Activated CD4-positive, alpha-beta T cell treated with anti-CD3 and anti-CD28 coated beads, Interleukin-2, amount 50 U/mL, for 16 hours (primary cell): ENCODE data around the gene DPP3.
A peak's percentile ranks its signal among the peaks of the same experiment; 100 is the strongest.
"Not testable (repeated sequence)": the region's sequence is repeated elsewhere in the genome, so short reads cannot be mapped to it uniquely, and the experiment has no call there.

Experiments used
- DNase-seq: peaks from one replicate; pipeline ENCODE4 v3.0.0-alpha.2; 2020

DPP3 gene, protein sequence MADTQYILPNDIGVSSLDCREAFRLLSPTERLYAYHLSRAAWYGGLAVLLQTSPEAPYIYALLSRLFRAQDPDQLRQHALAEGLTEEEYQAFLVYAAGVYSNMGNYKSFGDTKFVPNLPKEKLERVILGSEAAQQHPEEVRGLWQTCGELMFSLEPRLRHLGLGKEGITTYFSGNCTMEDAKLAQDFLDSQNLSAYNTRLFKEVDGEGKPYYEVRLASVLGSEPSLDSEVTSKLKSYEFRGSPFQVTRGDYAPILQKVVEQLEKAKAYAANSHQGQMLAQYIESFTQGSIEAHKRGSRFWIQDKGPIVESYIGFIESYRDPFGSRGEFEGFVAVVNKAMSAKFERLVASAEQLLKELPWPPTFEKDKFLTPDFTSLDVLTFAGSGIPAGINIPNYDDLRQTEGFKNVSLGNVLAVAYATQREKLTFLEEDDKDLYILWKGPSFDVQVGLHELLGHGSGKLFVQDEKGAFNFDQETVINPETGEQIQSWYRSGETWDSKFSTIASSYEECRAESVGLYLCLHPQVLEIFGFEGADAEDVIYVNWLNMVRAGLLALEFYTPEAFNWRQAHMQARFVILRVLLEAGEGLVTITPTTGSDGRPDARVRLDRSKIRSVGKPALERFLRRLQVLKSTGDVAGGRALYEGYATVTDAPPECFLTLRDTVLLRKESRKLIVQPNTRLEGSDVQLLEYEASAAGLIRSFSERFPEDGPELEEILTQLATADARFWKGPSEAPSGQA

DNA sequence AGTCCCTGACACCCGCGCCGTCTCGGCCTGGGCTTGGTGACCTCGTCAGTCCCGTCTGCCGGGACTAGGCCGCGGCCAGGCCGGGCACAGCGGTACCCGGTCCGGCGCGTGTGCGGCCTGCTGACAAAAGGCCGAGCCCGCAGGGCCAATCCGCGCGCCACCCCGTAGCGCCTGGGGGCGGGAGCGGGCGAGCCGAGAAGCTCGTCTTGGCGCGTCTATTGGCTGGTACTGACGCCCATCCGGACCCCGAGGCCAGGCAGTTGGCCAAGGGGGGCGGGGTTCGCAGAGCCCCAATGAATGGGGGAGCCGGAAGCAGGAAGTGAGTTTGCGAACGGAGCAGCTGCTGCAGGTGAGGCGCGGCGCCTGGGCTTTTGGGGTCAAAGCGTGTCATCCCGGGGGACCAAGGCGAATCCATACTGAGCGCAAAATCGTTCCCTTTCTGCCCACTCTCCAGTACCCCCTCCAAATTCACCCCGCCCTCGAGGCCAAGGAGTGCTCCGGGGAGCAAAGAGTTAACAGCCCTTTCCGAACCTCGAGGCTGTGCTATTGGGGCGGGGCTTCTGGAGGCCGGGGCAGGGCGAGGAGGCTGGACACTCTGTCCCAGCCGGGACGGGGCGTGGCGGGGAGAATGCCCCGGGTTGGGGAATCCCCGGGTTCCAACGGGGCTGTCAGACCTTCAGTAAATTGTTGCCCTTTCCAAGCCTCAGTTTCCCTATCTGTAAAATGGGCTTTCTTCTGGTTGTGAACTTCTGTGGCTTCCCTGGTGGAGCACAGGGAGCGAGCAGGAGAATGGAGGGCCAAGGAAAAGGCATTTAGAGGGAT is at the start of gene DPP3:
DPP3 (plus strand) TSS at position 318 of the 822 bp plus-strand sequence. CDS start 1,767 bp downstream, outside the sequence.
- peak; percentile 98 for DNase-seq

DNA sequence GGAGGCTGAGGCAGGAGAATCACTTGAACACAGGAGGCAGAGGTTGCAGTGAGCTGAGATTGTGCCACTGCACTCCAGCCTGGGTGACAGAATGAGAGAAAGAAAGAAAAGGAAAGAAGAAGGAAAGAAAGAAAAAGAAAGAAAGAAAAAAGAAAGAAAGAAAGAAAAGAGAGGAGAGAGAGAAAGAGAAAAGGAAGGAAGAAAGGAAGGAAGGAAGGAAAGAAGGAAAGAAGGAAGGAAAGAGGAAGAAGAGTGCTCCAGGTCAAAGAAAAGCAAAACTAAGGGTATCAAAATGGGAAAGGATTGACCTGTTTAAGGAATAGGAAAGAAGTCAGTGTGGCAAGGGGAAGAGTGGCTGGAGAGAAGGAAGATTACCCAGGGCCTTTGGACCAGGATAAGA is 48.9 kb upstream of the DPP3 start:
- not testable (repeated sequence) for DNase-seq

DNA sequence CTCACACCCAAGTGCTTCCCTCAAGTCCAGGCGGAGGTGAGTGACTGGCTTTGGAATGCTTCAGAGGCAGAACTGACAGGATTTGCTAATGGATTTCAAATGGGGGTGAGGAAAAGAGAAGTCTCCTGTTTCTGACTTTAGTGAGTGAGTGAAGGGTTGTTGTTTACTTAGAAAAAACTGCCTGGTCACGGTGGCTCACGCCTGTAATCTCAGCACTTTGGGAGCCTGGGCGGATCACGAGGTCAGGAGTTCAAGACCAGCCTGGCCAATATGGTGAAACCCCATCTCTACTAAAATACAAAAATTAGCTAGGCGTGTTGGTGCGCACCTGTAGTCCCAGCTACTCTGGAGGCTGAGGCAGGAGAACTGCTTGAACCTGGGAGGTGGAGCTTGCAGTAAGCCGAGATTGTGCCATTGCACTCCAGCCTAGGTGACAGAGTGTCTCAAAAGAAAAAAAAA is 48.3 kb upstream of the DPP3 start:
- DNase-seq, result not testable (repeated sequence)

DNA sequence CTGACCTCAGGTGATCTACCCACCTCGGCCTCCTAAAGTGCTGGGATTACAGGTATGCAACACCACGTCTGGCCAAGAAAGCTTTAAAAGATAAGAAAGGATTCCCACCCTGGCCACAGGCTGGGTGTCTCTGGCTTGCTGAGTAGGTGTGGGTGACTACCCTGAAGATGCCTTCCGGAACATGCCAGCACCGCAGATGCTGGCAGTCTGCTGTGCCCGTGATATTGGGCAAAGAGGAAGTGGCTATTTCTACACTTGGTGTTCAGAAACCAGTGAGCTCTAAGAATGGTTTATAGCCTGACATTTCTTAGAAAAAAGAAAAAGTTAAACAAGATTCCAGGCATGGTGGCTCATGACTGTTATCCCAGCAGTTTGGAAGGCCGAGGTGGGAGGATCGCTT is 47.6 kb upstream of the DPP3 start:
- DNase-seq, result no peak

DNA sequence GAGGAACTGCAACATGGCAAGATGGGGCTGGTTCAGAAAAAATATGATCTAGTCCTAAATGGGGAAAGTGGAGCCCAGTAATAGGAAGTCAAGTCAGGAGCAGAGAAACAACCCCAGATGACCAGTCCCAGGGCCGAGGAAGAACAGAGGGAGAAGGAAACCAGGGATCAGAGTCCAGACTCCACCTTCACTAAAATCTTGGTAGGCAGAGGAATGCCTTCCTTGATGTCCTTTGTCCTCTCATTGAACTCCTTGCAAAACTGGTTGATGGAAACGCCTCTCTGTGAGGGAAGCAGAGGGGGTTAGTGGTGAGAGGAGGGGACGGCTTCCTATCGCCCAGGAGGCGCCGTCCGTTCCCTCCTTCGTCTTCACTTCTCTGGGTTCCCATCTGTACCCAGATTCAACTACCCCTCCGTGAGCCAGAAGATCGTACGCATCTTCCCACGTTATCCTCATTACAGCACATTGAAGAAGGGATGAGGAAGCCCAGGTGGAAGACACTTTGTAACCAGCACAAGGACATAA is 42.2 kb upstream of the DPP3 start:
- DNase-seq, result no peak

DNA sequence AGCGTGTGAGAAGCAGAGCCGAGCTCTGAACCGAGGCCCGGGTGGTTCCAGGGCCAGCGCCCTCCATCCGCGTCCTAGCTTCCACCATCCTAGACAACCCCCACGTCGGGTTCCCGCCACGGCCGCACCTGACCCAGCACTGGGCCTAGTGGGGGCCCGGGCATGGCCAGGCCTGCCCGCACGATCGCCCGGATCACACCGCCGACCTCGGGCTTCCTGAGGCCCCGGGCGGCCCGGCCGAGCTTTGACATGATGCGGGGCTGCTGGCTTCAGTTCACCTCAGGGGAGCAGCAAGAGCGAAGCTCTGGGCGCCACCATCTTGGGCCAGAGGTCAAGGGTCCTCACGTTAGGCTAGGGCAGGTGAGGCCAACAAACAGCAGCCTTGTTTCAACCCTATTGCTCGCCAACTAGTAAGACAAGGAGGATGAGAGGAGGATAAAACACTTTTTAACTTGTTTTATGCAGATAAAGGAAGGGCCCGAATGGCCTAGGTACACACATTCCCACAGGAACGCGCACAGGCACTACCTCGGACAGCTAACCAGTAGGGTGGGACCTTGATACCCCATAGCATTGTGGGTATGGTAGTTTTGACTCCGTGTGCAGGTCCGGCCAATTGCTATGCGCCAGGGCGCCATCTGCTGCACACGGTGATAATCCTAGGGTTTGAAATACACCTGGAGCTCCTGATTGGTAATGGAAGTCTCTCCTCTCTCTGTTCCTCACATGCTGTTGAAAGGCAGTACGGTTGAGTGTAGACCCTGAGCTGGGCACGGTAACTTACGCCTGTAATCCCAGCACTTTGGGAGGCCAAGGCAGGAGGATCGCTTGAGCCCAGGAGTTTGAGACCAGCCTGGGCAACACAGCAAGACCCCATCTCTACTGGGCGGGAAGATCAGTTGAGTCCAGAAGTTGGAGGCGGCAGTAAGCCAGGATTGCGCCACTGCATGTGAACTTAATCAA is 41.4 kb upstream of the DPP3 start, which contains the start of gene MRPL11:
MRPL11 (minus strand) TSS at position 345 of the 963 bp plus-strand sequence; CDS start at position 251, 94 bp downstream.
- peak; percentile 95 for DNase-seq

DNA sequence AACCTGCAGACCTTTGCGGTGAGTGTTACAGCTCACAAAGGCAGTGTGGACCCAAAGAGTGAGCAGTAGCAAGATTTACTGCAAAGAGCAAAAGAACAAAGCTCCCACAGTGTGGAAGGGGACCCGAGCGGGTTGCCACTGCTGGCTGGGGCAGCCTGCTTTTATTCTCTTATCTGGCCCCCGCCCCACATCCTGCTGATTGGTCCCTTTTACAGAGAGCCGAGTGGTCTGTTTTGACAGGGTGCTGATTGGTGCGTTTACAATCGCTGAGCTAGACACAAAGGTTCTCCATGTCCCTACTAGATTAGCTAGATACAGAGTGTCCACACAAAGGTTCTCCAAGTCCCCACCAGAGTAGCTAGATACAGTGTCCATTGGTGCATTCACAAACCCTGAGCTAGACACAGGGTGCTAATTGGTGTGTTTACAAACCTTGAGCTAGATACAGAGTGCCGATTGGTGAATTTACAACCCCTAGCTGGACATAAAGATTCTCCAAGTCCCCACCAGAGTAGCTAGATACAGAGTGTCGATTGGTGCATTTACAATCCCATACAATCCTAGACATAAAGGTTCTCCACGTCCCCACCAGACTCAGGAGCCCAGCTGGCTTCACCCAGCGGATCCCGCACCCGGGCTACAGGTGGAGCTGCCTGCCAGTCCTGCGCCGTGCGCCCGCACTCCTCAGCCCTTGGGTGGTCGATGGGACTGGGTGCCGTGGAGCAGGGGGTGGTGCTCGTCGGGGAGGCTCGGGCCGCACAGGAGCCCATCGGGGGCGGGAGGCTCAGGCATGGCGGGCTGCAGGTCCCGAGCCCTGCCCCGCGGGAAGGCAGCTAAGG is 39.9 kb upstream of the DPP3 start:
- DNase-seq, result not testable (repeated sequence)

DNA sequence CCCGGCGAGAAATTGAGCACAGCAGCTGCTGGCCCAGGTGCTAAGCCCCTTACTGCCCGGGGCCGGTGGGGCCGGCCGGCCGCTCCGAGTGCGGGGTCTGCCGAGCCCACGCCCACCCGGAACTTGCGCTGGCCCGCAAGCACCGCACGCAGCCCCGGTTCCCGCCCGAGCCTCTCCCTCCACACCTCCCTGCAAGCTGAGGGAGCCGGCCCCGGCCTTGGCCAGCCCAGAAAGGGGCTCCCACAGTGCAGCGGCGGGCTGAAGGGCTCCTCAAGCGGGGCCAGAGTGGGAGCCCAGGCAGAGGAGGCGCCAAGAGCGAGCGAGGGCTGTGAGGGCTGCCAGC is 39.3 kb upstream of the DPP3 start:
- DNase-seq, result not testable (repeated sequence)

DNA sequence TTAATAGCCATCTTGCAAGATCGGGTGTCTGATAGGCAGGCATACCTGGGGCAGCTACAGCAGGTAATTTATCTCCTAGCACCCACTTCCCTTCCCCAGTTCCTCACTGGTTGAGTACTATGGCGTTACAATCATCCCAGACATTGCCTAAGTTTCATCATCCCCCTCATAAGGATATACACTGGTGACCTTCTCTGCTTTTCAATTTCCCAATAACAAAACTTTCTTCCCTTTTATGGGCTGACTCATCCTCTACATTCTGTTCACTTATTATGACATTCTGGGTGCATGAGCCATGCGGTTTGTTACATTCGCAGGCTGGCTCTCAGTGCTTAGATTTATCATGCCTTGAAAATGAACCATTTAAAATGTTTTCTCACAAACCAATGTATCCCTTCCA is 36.6 kb upstream of the DPP3 start:
- no peak for DNase-seq

DNA sequence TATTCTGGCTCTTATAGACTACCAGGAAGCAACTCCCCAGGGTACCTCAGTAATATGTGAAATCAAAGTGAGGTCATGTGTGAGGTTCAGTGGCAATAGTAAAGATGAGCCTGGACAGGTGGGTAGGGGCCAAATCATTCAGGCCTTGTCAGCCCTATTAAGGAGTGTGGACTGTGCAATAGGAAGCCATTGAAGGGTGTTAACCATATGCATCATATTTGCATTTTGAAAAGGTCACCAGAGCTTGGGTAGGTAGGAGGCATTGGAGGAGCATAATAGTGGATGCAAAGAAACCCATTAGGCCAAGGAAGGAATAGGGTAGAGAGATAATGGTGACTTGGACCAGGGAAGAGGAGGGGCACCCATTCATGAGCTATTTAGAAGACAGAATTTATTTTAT is 33.2 kb upstream of the DPP3 start:
- no peak for DNase-seq

DNA sequence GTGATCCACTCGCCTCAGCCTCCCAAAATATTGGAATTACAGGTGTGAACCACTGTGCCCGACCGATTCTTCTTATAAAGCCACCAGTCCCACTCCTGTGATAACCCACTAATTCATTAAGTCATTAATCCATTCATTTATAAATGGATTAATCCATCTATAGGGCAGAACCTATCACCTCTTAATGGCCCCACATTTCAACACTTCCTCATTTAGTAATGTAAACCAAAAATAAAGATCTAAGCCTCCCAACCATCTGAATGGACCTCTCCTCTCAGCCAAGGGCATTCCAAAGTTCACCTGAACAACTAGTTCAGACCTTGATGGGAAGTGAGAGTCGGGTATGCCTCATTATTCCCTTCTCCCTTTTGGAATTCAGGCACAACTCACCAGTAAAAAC is 31.7 kb upstream of the DPP3 start:
- no peak for DNase-seq

DNA sequence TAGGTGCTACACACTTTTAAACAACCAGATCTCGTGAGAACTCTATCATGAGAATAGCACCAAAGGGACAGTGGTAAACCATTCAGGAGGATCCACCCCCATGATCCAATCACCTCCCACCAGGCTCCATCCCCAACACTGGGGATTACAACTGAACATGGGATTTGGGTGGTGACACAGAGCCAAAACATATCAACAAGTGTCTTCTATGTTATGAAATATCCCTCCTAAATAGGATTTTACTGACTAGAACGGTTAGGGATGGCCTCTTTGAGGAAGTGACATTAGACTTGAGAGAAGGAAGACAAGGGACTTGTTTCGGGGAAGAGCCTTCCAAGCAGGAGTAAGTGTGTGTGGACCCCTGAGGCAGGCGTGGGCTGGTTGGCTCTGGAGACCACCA is 29.7 kb upstream of the DPP3 start:
- no peak for DNase-seq

DNA sequence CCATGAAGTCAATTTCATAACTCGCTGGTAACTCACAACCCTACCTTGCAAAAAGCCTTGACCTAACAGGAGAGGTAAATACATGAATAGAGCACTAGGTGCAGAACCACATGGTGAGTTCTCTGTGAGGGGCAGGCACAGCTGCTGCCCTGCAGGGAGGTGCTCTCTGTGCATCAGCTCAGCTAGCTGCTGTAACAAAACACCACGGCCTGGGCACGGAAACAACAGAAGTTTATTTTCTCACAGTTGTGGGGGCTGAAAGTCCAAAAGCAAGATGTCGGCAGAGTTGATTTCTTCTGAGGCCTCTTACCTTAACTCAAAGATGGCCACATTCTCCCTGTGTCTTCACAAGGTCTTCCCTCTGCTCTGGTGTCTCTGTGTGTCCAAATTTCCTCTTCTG is 28.6 kb upstream of the DPP3 start:
- DNase-seq, result no peak

DNA sequence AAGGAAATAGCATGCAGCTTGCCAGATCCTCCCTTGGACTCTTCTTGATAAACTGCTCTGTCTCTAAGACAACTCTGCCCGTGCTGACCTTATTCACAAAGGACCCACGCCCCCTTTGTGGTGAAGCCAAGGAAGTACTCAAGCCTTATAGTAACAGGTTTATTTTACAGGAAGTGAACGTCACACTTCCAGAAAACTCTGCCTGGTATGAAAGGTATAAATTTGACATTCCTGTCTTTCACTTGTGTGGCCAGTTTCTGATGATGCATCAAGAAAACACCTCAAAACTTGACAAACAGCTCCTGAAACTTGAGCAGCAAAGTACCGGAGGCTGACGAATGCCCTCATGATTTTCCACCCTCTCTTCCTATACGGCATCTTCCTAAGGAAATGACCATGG is 26.0 kb upstream of the DPP3 start:
- no peak for DNase-seq

DNA sequence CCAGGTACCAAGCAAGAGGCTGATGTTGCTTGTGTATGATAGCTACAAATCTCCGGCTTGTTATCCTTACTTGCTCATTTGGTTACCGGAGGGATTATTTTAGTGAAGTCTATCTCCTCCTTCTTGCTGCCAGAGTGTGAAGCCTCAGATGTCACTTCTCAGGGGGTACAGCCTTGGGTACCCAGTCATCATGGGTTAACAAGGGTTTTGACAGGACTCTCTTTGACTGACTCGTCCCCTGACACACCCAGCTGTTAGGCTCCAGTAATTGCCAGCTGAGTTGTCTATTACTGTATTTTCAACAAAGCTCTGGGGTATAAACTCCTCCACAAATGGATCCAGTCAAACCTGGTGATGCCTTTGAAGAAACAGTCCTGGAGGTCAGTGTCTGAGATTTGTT is 25.4 kb upstream of the DPP3 start:
- DNase-seq, result no peak

DNA sequence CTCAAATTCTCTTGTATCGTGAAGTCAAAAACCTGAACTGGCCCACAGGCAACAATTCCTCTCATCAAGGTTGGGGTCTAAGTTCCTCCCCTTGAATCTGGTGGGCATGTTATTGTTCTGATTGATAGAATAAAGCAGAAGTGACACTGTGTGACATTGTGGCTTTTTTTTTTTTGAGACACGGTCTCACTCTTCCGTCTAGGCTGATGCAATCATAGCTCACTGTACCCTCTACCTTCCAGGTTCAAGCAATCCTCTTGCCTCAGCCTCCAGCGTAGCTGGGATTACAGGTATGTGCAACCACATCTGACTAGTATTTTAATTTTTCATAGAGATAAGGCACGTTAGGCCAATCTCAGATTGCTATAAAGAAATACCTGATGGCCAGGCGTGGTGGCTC is 22.4 kb upstream of the DPP3 start:
- DNase-seq, result no peak

DNA sequence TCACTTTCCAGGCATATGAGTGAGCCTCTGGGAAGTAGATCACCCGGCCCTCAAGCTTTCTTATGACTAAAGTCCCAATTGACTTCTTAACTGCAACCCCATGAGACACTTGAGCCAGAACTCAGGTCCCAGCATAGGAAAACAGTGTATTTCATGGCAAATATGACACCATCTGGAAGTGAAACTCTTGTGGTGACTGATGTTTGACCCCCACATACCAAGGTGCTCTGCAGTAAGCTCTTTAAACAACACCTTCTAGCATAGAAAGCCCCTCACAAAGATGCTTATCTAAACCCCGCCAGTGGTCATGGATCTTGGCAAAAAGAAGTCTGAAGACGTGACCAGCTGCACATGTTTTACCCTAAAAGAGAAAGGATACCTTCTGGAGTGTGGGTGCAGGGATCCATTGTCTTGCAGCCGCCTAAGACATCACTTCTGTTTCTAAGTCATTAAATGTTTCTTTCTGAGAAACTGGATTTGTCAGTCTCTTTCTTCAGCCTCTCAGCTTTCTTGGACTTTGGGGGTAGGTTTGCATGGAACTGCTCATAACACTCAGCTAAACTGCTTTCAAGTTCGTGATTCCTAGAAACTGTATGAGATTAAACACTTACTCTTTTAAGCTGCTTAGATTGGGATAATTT is 21.0 kb upstream of the DPP3 start:
- DNase-seq, result no peak

DNA sequence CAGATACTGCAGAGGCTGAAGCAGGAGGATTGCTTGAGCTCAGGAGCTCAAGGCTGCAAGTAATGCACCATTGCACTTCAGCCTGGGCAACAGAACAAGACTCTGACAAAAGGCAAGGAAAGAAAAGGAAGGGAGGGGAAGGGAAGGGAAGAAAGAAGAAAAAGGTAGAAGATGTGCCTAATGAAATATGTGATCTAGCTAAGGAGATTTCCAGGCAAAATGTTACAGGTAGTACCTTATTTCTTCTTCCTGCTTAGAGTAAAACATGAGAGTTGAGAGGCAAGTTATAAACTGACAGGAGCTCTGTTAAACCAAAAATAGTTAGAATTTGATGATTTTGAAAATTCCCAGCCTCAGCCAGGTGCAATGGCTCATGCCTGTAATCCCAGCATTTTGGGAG is 18.2 kb upstream of the DPP3 start:
- no peak for DNase-seq

DNA sequence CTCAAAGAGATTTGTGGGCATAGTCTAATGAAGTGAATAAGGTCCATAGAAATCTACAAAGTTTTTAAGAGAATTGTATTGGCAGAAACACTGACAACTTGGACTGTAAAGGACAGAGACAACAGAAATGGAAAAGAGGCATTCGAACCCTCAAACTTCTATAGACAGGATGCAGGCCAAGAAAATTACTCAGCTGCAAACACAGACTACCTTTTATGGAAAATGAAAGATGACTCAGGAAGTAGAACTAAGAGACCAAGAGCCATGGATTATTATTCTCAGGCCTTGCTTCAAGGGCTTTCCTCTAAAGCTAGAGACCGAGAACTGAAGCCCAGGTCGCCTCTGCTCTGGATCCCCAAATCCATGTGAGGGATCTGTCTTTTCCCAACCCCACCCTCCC is 17.3 kb upstream of the DPP3 start:
- no peak for DNase-seq

DNA sequence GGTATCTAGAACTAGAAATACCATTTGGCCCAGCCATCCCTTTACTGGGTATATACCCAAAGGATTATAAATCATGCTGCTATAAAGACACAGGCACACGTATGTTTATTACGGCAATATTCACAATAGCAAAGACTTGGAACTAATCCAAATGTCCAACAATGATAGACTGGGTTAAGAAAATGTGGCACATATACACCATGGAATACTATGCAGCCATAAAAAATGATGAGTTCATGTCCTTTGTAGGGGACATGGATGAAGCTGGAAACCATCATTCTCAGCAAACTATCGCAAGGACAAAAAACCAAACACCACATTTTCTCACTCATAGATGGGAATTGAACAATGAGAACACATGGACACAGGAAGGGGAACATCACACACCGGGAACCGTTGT is 16.1 kb upstream of the DPP3 start:
- DNase-seq, result not testable (repeated sequence)
